Fibroblast of the aortic adventitia (primary cell): ENCODE measurements around the gene UBE2U. TPM values are rescaled to one million over a fixed set of nuclear protein-coding genes. Genes with fewer than 3 reads are reported as not detected.
"Not testable (repeated sequence)": the region's sequence is repeated elsewhere in the genome, so short reads cannot be mapped to it uniquely, and the experiment has no call there.

Experiments
- DNase-seq: peaks from one replicate; pipeline ENCODE4 v3.0.0-alpha.2; 2010; ENCODE audit warnings: low read depth
- H3K4me3 ChIP-seq: 2 replicates; pipeline ENCODE4 v1.5.1; 2011; ENCODE audit warnings: low read depth, mild to moderate bottlenecking, control low read depth, low read length, moderate library complexity
- CTCF ChIP-seq: IDR thresholded peaks from 2 replicates; pipeline ENCODE4 v1.5.1; 2011; ENCODE audit warnings: mild to moderate bottlenecking, low read length, control low read depth, inconsistent platforms; ENCODE audit not compliant: insufficient read depth
- total RNA-seq: library from RNA; depleted of rRNA; stranded (reverse); fragments of >200 nt; gene quantifications from 2 replicates; pipeline ENCODE4 v1.2.3, GENCODE V29; 2012; ENCODE audit warnings: low replicate concordance

Gene UBE2U
- total RNA-seq, 1 donor, result not detected

- no peak for DNase-seq
- no peak for TF ChIP-seq CTCF
- no peak overlapping the region for H3K4me3 ChIP-seq
Measured at GRCh38 chr1:64243757-64244080, 40.3 kb downstream of the UBE2U start.

GRCh38 chr1:64245495-64245894 is 42.1 kb downstream of the UBE2U start:
- no peak for TF ChIP-seq CTCF
- no peak overlapping the region for H3K4me3 ChIP-seq
- no peak for DNase-seq

GRCh38 chr1:64246294-64246917 is 43.0 kb downstream of the UBE2U start:
- TF ChIP-seq CTCF, result peak; percentile 58
- DNase-seq, result peak; percentile 71
- no peak overlapping the region for H3K4me3 ChIP-seq

- H3K4me3 ChIP-seq, result no peak overlapping the region
- no peak for TF ChIP-seq CTCF
- no peak for DNase-seq
Measured at GRCh38 chr1:64248065-64248464, 44.6 kb downstream of the UBE2U start.

GRCh38 chr1:64250472-64250871 is 47.0 kb downstream of the UBE2U start:
- not testable (repeated sequence) for DNase-seq

GRCh38 chr1:64251971-64252370 is 48.5 kb downstream of the UBE2U start:
- H3K4me3 ChIP-seq, result no peak overlapping the region
- DNase-seq, result no peak
- TF ChIP-seq CTCF, result no peak

More at GRCh38 chr1:64250472-64250871, 47.0 kb downstream of the UBE2U start:
- H3K4me3 ChIP-seq, result not testable (repeated sequence)

GRCh38 chr1:64257233-64257632 is 53.8 kb downstream of the UBE2U start:
- not testable (repeated sequence) for DNase-seq, H3K4me3 ChIP-seq

- DNase-seq, H3K4me3 ChIP-seq: not testable (repeated sequence)
Measured at GRCh38 chr1:64258444-64258843, 55.0 kb downstream of the UBE2U start.
